Cardiac muscle cell (in vitro differentiated cells and primary cell): Measurements from ENCODE around the gene CEP72. TPM values are rescaled to one million over a fixed set of nuclear protein-coding genes. Genes with fewer than 3 reads are reported as not detected.

Experiments used
- DNase-seq, 2 donors: peaks; one replicate each; pipeline versions ENCODE4 v3.0.0 to v3.0.0-alpha.2; 2010 to 2017; ENCODE audit warnings: low read depth in 1 of 2, low spot score in 1 of 2
- H3K27ac ChIP-seq: fragments of 200-600 bp; sonication (generic); 2 replicates; pipeline ENCODE4 v1.5.1; 2016
- H3K27me3 ChIP-seq: fragments of 200-600 bp; sonication (generic); 2 replicates; pipeline ENCODE4 v1.6.0; 2016; ENCODE audit warnings: control low read depth
- H3K36me3 ChIP-seq: fragments of 200-600 bp; sonication (generic); 2 replicates; pipeline ENCODE4 v1.5.1; 2016; ENCODE audit warnings: control low read depth
- H3K4me1 ChIP-seq: fragments of 200-600 bp; sonication (generic); 2 replicates; pipeline ENCODE4 v1.8.1; 2017; ENCODE audit warnings: low read depth, mild to moderate bottlenecking, mixed run types
- H3K4me3 ChIP-seq: fragments of 200-600 bp; sonication (generic); 2 replicates; pipeline ENCODE4 v1.5.1; 2016; ENCODE audit warnings: mild to moderate bottlenecking
- H3K9me3 ChIP-seq: fragments of 200-600 bp; sonication (generic); 2 replicates; pipeline ENCODE4 v1.5.1; 2017; ENCODE audit warnings: low read depth, mild to moderate bottlenecking, control low read depth
- CTCF ChIP-seq: IDR thresholded peaks from 2 replicates; pipeline ENCODE4 v1.5.1; 2012; ENCODE audit warnings: low read depth, mild to moderate bottlenecking, low read length
- polyA plus RNA-seq: library from polyadenylated mRNA; unstranded; fragments of >200 nt; fragmentation: Nextera tagmentation; extraction: Ambion mirVana; gene quantifications from 2 replicates; pipeline ENCODE4 v1.2.1, GENCODE V29; 2016
- total RNA-seq: library from RNA; depleted of rRNA; stranded (reverse); fragments of >200 nt; gene quantifications from 2 replicates; pipeline ENCODE4 v1.2.3, GENCODE V29; 2016

CEP72 gene
- total and polyA plus RNA-seq, 2 experiments from 2014 or later: 6.6 to 8.5 TPM

GRCh38 chr5:570886-571285 is 41.3 kb upstream of the CEP72 start:
- Histone ChIP-seq H3K4me1 (no peaks in the 10 kb centered on the region), H3K36me3 (no peaks in the 10 kb centered on the region), H3K27me3 (peaks cover 2% of the 10 kb centered on the region), H3K4me3 (no peak overlapping the region), H3K9me3 (no peaks in the 10 kb centered on the region), H3K27ac (no peak overlapping the region)
- no peak for TF ChIP-seq CTCF
- no peak for DNase-seq

- no peak for DNase-seq
Measured at GRCh38 chr5:571791-572190, 40.3 kb upstream of the CEP72 start.

GRCh38 chr5:572398-573019 is 39.6 kb upstream of the CEP72 start:
- DNase-seq: no peak
- Histone ChIP-seq H3K4me3 (no peak overlapping the region), H3K27me3 (no peaks in the 10 kb centered on the region), H3K9me3 (no peaks in the 10 kb centered on the region), H3K36me3 (no peaks in the 10 kb centered on the region), H3K27ac (no peak overlapping the region), H3K4me1 (no peaks in the 10 kb centered on the region)
- TF ChIP-seq CTCF: no peak

More at GRCh38 chr5:571791-572190, 40.3 kb upstream of the CEP72 start:
- H3K27ac ChIP-seq: no peak overlapping the region
- H3K4me3 ChIP-seq: no peak overlapping the region
- no peaks in the 10 kb centered on the region for H3K36me3 ChIP-seq
- no peaks in the 10 kb centered on the region for H3K9me3 ChIP-seq
- no peaks in the 10 kb centered on the region for H3K27me3 ChIP-seq
- TF ChIP-seq CTCF: no peak
- no peaks in the 10 kb centered on the region for H3K4me1 ChIP-seq

- DNase-seq: no peak
- no peaks in the 10 kb centered on the region for H3K4me1 ChIP-seq
- no peak for TF ChIP-seq CTCF
- no peaks in the 10 kb centered on the region for H3K9me3 ChIP-seq
- H3K27ac ChIP-seq: no peak overlapping the region
- H3K27me3 ChIP-seq: no peaks in the 10 kb centered on the region
- no peaks in the 10 kb centered on the region for H3K36me3 ChIP-seq
- no peak overlapping the region for H3K4me3 ChIP-seq
Measured at GRCh38 chr5:573206-573605, 38.9 kb upstream of the CEP72 start.

GRCh38 chr5:573976-574375 is 38.2 kb upstream of the CEP72 start:
- no peak for DNase-seq
- TF ChIP-seq CTCF: no peak
- Histone ChIP-seq H3K9me3 (no peaks in the 10 kb centered on the region), H3K27me3 (no peaks in the 10 kb centered on the region), H3K27ac (no peak overlapping the region), H3K4me1 (no peaks in the 10 kb centered on the region), H3K4me3 (no peak overlapping the region), H3K36me3 (no peaks in the 10 kb centered on the region)
